H4 (cell line): Measurements from ENCODE around the gene CST9L. TPM values are rescaled to one million over a fixed set of nuclear protein-coding genes. Genes with fewer than 3 reads are reported as not detected.

Experiments
- DNase-seq: peaks from one replicate; pipeline ENCODE4 v3.0.0-alpha.2; 2015; ENCODE audit warnings: low spot score
- total RNA-seq: library from RNA; depleted of rRNA; stranded (reverse); fragments of >200 nt; shearing (Covaris generic); gene quantifications from 2 replicates; pipeline ENCODE4 v1.2.3, GENCODE V29; 2014; rRNA removed

CST9L gene, protein sequence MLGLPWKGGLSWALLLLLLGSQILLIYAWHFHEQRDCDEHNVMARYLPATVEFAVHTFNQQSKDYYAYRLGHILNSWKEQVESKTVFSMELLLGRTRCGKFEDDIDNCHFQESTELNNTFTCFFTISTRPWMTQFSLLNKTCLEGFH
- not detected in 2 replicates for total RNA-seq

GRCh38 chr20:23568320-23568970 is at the start of gene CST9L:
Gene CST9L (minus strand): TSS chr20:23568484. CDS start chr20:23568450, 34 bp downstream.
- DNase-seq, result no peak

GRCh38 chr20:23614163-23614562 is 45.9 kb upstream of the CST9L start:
- no peak for DNase-seq

DNA sequence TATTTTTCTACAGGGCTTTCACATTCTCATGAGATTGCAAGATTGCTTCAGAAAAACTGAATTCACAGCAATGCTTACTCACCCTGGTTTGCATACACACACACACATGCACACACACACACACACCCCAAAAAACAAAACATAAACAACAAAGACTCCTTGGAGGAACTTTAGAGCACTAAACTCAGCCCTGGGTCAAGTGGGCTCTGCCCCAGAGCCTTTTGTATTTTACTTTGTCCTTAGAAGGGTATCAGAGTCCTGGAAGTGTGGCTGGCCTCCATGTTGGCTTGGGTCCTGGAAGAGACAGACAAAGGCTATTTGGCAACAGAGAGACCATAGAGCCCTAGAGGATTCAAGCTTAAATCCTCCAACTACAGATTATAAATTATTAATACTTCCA is 45.4 kb upstream of the CST9L start:
- DNase-seq, result no peak

DNA sequence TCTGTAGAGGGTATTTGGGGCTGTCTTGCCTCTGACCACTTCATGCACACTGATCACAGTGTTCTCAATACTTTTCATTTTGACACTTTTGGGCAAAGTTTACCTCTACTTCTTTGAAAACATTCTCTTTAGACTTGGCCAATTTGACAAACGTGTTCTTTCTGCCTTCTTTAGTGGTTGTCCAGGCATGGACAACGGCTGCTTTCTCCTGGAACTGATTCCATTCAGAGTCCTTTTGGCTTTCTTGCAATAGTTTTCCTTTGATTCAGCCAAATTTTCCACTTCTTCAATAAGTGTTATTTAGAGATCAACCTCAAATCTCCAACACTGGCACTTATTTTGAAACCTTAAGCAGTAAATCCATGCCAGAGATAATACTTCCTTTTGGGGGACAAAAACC is 44.1 kb upstream of the CST9L start:
- DNase-seq, result no peak

DNA sequence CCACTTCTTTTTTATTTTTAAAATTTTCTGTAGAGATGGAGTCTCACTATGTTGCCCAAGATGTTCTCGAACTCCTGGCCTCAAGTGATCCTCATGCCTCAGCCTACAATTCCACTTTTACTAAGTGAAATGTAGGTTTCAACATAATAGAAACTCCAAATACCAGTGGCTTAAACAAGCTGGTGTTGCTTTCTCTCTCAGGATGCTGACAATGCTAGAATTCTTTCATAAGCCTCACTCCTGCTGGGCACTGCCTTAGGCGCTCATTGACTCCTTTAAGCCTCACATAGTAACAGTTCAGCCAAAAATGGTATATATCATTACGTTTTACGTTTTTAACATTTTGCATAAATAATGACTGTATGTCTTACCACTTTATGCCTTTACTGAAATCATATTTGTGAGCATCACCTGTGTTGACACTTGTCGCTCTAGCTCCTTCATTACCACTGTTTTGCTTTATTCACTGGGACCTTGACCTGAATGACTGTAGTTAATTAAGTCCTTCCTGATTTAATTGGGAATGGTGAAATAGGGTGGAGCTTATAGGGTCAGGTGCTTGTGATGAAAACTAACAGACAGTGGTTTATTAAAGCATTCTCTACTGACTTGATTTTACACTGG is 41.3 kb upstream of the CST9L start:
- no peak for DNase-seq

GRCh38 chr20:23608251-23608846 is 40.1 kb upstream of the CST9L start:
- DNase-seq, result no peak

GRCh38 chr20:23607497-23608245 is 39.4 kb upstream of the CST9L start:
- DNase-seq, result no peak

DNA sequence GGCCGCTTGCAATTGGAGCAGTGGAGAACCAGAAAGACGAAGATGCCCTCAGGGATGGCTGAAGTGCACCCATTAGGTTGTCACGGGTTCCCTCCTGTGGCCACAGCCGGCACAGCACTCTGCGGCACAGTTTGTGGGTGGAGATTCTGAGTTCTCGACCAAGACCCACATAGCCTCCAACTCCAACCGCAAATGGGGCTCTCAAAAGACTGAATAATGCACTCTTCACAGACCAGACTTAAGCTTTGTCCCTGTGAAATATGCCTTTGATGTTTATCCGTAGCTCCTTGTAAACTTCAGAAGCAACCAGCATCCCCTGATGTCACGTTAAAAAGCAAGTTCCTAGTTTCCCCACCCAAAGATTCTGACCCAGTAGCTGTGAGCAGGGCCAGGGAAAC is 38.4 kb upstream of the CST9L start:
- DNase-seq, result peak; percentile 73

GRCh38 chr20:23605867-23606651 is 37.8 kb upstream of the CST9L start, which contains the start of gene CST9:
Gene CST9 (minus strand): TSS chr20:23605917. CDS start chr20:23605864, 53 bp downstream.
- no peak for DNase-seq

GRCh38 chr20:23604306-23604705 is 36.0 kb upstream of the CST9L start:
- no peak for DNase-seq

DNA sequence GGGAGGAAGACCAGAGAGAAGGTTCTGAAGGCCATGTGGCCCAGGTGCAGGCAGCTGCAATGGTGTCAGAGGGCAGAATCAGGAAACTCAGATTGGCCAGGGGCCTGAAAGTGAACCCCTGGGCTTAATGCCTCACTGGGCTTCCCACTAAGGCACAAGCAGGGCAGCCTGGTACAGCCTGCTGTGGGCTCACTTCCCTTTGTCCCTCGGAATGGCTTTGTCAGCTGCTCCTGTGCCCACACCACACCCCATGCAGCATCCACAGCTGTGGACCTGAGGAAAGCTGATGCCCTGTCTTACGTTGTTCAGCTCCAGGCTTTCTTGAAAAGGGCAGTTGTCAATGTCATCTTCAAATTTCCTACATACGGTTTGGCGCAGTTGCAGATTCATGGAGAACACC is 35.0 kb upstream of the CST9L start:
- DNase-seq, result no peak

GRCh38 chr20:23602699-23603098 is 34.4 kb upstream of the CST9L start:
- DNase-seq, result no peak

DNA sequence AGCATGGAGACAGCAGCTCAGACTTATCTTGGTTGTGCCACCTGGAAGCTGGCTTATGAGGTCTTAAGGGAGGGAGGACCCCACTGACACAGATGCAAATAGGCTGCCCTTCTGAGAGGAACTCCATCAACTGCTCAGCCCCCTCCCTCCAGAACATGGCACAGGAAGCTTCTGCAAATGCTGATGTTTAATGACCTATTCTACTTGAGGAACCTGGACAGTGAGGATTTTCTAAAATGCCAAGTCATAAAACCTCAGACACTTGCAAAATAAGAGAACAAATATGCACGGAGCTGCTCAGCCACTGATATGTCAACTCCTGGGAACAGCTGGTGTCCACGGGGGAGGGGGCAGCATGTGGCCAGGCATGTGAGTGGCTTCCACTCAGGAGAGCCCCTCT is 34.0 kb upstream of the CST9L start:
- no peak for DNase-seq

DNA sequence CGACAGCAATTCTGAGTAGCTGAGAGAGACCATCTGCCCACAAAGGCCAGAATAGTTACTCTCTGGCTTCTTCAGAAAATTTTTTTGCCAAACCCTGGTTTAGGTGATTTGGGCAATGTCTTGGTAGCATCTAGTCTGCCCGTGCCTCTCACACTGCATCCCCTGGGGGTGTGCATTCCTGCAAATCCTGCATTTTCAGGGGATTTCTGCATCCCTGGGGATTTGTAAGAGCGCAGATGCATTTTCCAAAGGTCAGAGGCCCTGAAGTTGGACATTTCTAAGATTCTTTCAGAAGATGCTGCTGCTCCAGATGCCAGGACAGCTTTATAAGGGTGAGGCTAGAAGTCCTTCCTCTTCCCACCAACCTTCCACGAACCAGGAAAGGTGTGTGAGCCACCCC is 33.4 kb upstream of the CST9L start:
- DNase-seq, result no peak

DNA sequence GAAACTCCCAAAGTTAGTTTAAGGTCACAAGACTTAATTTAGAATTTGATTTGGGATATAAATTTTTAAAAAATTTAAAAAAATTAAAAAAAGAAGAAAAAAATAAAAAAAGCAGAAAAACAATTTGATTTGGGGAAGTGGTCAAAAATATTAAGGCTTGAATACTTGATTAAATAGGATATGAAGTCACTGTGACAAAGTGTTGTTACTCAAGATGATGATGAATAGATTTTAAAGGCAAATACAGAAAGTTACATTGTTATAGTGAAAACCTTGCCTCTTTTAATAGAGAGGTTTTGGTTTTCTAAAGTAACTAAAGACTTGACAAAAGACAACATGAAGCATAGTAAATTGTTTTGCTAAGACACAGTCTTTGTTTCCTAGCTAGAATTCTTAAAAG is 30.2 kb upstream of the CST9L start:
- DNase-seq, result no peak

DNA sequence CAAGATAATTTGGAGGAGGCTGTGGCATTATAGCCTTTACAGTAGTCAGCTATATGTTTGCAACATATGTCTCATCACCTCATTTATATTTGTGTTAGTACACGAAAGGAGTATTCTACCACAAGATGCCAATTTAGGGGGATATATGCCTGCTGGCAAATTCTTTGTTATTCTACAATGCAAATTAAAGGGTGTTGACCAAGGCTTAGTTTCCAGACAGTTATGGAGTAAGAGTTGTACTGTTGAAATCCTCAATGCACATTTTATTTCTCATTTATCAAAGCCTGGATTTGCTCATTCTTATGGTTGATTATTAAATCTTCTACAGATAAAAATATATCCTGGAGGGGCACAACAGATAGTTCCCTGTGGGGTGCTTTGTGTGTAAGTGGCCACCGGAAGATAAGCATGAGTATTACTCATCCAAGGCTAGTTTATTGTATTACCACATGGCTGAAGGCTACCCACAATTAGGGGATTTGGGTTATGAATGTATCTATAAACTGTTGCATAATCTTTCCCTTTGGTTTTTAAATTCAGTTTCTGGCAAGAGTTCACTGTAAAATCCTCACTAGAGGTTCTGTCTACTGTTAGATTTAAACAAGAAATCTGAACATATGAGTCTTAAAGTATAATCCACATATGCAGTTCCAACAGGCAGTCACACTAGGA is 28.4 kb upstream of the CST9L start:
- DNase-seq, result no peak

DNA sequence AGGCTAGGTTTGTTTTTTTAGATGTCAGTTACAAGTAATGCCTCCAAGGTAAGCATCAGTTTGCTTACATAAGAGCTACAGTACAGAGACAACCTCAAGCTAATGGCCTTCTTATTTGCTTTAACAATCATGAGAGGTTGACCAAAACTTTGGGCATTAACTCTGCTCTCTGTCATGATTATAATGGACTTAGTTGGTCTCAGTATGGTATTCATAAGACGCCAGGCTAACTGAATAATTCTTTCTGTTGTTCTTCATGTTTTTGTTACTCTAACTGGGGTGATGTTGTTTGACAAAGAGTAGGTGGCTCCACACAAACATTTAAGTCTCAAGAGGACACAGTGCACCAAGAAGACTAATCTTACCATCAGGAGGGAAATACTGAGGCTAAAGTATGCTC is 27.7 kb upstream of the CST9L start:
- no peak for DNase-seq

GRCh38 chr20:23588434-23589403 is 20.4 kb upstream of the CST9L start:
- DNase-seq, result no peak

DNA sequence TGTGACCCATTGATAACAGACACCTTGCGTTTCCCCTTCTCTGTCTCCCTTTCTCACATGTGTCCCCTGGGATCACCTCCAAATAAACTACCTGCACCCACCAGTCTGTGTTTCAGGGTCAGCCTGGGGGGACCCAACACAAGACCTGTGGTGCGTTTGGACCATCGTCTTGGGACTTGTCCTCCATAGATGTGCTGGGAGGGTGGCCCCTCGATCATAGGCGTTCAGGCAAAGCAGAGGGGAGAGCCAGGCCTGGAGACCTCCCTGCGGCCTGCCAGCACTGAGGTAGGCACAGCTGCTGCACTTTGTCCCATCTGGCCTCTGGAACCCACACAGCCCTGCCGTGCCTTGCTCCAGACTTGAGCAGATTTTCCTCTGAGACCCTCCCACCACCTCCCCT is 19.3 kb upstream of the CST9L start:
- no peak for DNase-seq
